T follicular helper cell (primary cell): Measurements from ENCODE around the gene OLIG1.
A peak's percentile ranks its signal among the peaks of the same experiment; 100 is the strongest.

Experiments
- DNase-seq: peaks from one replicate; pipeline ENCODE4 v3.0.0-alpha.2; 2020; ENCODE audit warnings: low read depth

Gene OLIG1

DNA sequence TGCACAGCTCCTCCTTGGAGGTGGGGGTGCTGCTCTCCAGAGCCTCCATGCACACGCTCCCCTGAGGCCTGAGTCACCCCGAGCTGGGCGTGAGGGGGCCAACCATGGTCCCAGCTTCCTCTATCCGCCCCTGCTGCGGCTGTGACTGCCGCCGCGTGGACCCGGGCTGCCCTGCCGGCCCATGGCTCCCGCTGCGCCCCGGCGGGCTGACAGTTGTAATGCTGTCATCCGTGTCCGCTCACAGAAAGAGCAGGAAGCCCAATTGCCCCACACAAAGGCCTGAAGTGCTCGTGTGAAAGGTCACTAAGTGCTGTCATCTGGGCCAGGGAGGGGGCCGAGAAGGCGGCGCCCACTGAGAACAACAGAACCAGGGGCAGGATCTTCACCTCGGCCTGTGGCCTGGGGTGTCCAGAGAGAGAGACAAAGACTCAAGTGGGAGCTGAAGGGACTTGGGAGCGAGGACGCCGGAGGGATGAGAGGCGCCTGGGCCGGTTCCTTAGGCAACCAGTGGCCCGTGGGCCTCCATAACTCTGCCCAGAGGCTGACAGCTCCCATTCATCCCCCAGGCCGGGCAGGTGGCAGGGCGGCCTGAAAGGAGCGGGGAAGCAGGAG lies 31.5 kb downstream of the OLIG1 start:
- no peak for DNase-seq

DNA sequence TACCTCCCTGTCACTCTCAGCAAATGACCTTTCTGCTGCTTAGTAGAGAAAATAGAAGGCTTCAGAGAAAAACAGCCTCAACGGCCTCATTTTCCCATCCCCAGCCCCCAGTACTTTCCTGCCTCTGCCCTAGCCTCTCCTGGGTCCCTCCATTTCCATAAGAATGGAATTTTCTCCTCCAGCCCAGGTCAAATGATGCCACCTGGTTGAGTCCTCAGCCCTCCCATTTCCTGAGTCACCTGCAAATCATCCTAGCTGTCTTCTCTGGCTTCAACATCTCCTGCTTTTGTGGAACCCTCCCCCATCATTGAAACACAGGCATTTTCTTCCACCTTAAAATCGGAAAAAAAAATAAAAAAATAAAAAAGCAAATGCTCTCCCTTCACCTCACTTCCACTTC lies 35.1 kb downstream of the OLIG1 start:
- DNase-seq: no peak

DNA sequence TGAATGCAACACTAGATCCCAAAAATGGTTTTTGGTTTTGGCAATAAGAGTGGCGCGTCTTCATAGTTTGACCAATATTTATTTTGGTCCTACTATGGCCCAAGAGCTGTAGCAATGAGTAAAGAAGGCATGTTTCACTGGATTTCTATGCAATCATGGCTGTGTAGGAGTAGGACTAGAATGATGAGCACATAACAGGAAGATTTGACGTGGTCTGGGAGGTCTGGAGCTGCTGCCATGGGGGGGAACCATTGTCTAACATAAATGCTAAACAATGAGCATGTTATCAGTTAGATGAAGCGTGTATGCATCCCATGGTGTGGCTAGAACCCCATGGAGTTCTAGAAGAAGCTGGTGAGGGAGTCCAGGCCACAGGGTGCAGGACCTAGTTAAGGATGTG lies 38.3 kb downstream of the OLIG1 start:
- no peak for DNase-seq

DNA sequence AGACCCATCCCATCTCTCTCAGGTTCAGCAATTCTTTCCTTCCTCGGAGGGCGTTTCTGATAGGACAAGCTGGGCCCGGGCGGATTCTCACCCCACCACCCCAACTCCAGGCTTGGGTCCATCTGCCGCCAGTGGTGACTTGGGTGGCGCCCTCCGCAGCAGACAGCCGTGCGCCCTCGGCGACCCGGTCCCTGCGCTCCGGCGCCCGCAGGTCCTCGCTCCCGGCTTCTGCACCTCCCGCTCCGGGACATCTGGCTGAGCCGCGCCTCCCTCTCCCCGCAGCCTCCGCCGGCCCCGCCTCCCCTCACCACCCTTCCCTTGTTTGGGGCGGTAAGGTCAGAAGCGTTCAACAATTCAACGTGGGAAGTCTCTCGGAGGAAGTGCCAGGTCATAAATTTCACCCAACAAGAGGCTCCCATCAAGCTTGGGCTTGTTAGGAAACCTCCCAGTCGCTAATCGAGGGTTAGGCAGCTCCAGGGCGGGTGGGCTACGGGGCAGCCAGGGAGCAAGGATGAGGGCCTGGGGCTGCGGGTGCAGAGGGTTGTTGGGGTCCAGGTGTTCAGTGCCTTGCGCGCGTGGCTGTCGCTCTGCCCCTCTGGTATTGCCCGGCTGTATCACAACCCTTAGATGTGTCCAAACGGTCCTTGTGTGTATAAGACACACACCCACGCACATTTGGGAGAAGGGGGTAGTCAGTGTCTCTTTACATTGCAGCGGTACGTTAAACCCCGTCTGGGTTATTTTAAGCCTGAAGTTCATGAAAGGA lies 39.8 kb downstream of the OLIG1 start:
- no peak for DNase-seq

DNA sequence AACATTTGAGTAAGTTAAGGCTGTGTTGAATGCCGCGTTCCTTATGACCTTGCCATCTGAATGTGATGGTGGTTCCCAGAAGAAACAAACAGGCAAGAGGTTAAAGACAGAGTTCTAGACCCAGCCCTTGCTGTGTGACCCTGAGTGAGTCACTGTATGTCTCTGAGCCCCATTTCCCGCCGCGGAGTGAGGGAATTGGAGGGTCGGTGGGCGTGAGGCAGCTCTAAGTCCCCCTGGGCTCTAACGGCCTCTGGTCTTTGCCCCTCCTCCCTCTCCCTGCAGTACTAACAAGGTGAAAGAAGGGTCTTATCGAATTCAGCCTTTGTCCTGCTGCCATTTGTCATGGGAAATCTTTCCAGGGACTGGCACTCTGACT lies 40.4 kb downstream of the OLIG1 start:
- DNase-seq: no peak

DNA sequence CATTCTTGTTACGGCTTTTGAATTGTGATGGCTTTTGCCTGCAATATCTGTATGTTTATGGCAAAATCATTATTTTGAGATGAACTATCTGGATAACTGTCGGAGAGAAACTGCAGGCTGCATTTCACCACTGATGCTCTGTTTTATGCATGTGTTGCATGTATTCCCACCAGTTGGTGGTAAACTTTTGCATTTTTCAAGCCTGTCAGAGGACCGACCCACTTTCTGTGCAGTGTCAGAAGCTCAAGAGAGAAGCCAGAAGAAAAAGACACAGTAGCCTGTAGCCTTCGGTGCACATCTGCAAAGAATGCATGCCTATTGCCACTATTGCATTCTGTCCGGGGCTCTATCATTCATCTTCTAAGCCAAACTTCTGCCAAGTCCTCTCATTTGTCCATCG lies 41.6 kb downstream of the OLIG1 start:
- no peak for DNase-seq

DNA sequence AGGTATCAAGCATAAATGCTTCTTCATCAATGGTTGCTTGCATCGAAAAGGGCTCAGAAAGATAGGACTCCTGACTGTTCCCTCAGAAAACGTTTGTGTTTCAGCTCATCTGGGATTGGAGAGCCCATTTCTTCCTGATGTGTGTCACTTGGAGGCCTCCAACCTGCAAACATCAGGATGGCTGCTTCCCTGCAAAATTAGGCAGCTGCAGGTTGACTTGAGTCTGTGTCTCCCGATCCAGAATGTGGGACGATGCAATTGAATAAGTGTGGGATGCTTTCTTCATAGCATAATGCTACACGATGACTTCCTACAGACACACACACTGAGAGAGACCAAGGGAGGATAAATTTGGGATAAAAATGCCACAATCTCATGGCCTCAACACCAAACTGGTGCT lies 42.2 kb downstream of the OLIG1 start:
- no peak for DNase-seq

DNA sequence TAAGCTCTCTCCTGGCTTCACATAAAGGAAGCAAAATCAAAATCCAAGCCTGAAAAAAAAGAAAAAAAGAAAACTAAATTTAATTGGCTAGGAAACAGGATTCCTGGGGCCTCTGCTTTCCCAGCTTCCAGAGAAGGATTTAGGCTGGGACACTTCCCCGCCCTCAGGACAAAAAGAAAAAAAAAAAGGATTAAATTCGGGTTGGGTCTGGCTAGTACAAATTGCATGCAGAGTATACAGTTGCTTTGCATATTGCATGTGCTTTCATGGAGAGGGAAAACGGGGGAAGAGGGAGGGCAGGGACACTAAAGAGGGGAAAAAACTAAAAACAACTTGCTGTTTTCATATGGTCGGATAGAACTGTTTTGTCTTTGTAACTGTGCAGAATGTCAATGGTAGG lies 42.7 kb downstream of the OLIG1 start:
- DNase-seq: no peak

DNA sequence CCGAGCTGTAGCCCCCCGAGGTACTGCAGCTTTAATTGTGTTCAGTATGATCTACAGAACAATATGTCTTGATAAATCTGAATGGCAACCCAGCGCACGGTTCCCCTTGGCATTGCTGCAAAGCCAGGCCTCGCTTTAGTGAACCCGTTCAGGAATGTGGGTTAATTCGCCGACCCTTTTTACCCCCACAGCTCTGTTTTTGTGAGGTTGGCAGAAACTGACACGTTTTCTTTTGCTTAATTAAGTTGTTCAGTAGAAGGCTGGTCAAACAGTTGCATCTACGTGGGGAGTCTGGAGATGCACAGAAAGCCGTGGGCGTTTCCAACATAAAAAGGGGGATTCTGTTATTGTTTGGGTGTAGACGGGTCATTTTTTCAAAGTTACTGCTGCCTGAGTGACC lies 43.2 kb downstream of the OLIG1 start:
- DNase-seq: no peak

DNA sequence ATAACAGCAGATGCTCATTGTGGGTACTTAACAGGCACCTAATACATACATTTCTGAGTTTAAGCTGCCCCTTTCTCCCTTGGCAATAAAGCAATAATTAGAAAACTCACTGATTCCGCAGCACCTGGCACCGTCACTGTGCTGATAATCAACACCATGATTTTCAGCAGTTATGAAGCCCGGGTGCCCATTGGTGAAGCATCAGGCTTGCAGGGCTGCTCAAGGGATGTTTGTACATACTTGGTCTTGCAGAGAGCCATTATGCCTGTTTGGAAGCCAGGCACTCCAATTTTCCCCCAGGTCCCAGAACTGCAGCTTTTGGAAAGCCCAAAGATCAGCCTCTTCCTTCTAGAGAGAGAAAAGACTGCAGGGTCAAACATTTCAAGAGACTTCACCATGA lies 44.3 kb downstream of the OLIG1 start:
- DNase-seq: no peak

DNA sequence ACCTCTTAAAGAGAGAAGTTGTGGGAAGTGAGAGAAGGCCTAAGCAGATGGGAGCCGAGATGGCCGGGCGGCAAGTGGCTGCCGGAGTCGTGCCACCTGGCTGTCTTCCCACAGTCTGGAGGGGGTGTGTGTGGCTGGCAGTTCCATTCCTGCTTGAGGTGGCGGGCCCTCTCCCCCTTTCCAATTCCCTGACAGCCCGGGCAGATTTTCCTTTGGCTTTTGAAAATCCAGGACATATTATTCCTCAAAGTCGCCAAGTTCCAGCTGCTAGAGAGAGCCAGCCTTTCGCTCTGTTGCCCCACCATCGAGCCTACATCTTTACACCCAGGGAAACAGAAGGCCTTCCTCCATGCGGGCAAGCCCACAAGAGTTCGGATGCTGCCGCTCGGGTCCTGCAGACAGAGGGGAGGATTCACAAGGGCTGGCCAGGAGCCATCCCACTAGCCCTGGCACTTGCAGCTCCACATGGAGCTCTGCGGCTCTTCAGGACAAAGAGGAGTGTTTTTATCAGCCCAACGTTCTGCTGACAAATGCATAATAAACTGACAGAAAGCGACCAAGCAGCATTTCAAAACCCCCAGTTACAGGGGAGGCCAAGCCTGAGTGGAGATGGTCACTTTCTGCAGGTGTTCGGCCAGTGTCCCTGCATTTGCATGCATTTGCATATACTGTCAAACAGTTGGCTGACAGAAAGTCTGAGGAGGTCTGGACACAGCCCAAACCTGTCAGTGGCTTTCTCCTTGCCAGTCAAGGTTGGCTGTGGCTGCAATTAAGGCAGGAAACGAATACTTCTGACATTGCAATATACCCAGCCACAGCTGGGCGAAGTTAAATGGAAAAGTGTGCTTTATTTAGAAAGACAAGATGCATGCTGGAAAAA lies 45.9 kb downstream of the OLIG1 start:
- DNase-seq: no peak

DNA sequence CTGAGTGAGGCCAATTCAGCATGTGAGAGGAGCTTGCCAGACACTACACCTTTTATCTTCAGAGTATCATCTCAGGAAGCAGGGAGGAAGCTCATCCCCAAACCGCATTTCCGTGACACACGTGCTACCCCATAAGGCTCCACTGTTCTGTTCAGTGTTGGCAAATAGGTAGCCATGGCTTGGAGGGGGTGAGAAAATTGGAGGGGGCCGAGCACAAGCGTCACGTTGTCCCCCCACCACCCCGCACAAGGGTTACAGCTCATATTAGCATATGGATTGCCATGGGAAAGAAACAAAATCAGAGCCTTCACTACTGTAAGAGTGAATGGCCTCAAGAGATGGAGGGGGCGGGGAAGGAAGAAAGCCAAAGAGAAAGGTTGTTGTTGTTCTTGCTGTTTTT lies 46.7 kb downstream of the OLIG1 start:
- peak; percentile 5 for DNase-seq

DNA sequence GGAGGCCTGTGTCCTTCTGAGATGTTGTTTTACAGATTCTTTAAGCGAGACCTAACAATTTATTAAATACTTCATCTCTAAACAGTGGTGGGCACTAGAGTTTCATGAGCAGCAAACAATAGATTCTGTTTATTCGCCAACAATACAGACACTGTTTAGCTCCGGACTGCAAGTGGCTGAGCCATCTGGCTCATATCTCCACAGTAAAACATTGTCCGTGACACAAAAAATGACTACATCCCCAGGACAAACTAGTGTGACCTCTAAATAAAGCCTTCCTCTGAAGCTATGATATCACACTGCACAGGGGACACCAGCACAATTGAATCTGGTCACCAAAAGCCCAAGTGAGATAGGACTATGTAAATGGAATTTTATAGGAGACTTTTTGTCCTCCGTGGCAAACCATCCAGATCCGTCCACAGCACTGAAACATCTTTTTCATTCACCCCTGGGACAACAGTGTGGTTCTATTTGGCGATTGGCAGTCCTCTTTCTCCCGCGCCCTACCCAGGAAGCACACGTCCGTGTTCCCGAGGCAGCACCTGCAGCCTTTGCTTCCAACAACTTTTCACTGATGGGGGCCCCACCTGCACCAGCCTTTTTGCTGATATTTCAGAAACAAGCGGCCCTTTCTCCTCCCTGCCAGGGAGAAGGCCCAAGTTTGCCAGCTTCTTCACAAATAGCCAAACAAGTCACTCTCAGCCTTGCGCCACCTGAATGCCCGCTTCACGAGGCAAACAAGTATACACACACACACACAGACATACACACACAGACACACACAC lies 47.4 kb downstream of the OLIG1 start:
- DNase-seq: no peak
